Activated CD4-positive, CD25-positive, alpha-beta regulatory T cell (primary cell): ENCODE results near the gene AFAP1L2.
"Not testable (repeated sequence)": the region's sequence is repeated elsewhere in the genome, so short reads cannot be mapped to it uniquely, and the experiment has no call there.

Experiments
- DNase-seq, 4 experiments: peaks; one replicate each; lab custom pipeline; 2025; lab: John Stamatoyannopoulos, UW

The AFAP1L2 gene

GRCh38 chr10:114337510-114338462 lies 66.5 kb downstream of the AFAP1L2 start:
- DNase-seq: no peak

GRCh38 chr10:114336823-114337509 lies 67.3 kb downstream of the AFAP1L2 start:
- DNase-seq: no peak

GRCh38 chr10:114335614-114336013 lies 68.7 kb downstream of the AFAP1L2 start:
- no peak for DNase-seq

- DNase-seq: no peak
Measured at GRCh38 chr10:114334301-114334700, 70.0 kb downstream of the AFAP1L2 start.

- not testable (repeated sequence) for DNase-seq
Measured at GRCh38 chr10:114333441-114333840, 70.9 kb downstream of the AFAP1L2 start.

- no peak for DNase-seq
Measured at GRCh38 chr10:114332301-114333192, 71.8 kb downstream of the AFAP1L2 start.

GRCh38 chr10:114329634-114330365 lies 74.5 kb downstream of the AFAP1L2 start:
- DNase-seq: no peak

- no peak for DNase-seq
Measured at GRCh38 chr10:114328874-114329273, 75.4 kb downstream of the AFAP1L2 start.

- no peak for DNase-seq
Measured at GRCh38 chr10:114328441-114328812, 75.9 kb downstream of the AFAP1L2 start.

- DNase-seq: no peak
Measured at GRCh38 chr10:114327537-114328440, 76.5 kb downstream of the AFAP1L2 start.

- no peak for DNase-seq
Measured at GRCh38 chr10:114326795-114327194, 77.5 kb downstream of the AFAP1L2 start.

GRCh38 chr10:114323023-114323422 lies 81.3 kb downstream of the AFAP1L2 start:
- DNase-seq: no peak

GRCh38 chr10:114322344-114322743 lies 82.0 kb downstream of the AFAP1L2 start:
- no peak for DNase-seq

GRCh38 chr10:114320249-114321116 lies 83.8 kb downstream of the AFAP1L2 start:
- DNase-seq: no peak

GRCh38 chr10:114319406-114320248 lies 84.7 kb downstream of the AFAP1L2 start:
- DNase-seq: no peak

GRCh38 chr10:114316744-114317143 lies 87.6 kb downstream of the AFAP1L2 start:
- no peak for DNase-seq

- no peak for DNase-seq
Measured at GRCh38 chr10:114315566-114316420, 88.5 kb downstream of the AFAP1L2 start.
